Keratinocyte (primary cell): ENCODE results near the gene OSCAR. TPM values are rescaled to one million over a fixed set of nuclear protein-coding genes. Genes with fewer than 3 reads are reported as not detected.

Source experiments
- DNase-seq: peaks from one replicate; pipeline ENCODE4 v3.0.0-alpha.2; 2011; ENCODE audit warnings: low read depth, missing footprints, low spot score
- FAIRE-seq: peaks from 2 replicates; lab custom pipeline; 2011; peaks lifted over from hg19 to GRCh38; lab: Jason Lieb, UNC
- H2AFZ ChIP-seq: 2 replicates; pipeline ENCODE4 v1.6.0; 2012; ENCODE audit warnings: low read length, control low read depth, inconsistent platforms; ENCODE audit not compliant: control insufficient read depth
- H3K27ac ChIP-seq: 2 replicates; pipeline ENCODE4 v1.5.1; 2011; ENCODE audit warnings: low read length; ENCODE audit not compliant: control insufficient read depth, insufficient read depth
- H3K27me3 ChIP-seq: 3 replicates; pipeline ENCODE4 v1.6.0; 2011; ENCODE audit warnings: low read length; ENCODE audit not compliant: control insufficient read depth, insufficient read depth; ENCODE audit errors: extremely low read depth
- H3K36me3 ChIP-seq, 2 experiments: 2 replicates in 1 of 2; 3 replicates in 1 of 2; pipeline ENCODE4 v1.5.1; 2011; ENCODE audit warnings: low read length in 2 of 2, mild to moderate bottlenecking in 1 of 2; ENCODE audit not compliant: control insufficient read depth in 2 of 2, insufficient read depth in 2 of 2; ENCODE audit errors: extremely low read depth in 1 of 2
- H3K4me1 ChIP-seq: 3 replicates; pipeline ENCODE4 v1.5.1; 2011; ENCODE audit warnings: low read length; ENCODE audit not compliant: control insufficient read depth, insufficient read depth; ENCODE audit errors: extremely low read depth
- H3K4me2 ChIP-seq: 3 replicates; pipeline ENCODE4 v1.6.0; 2011; ENCODE audit warnings: low read depth, low read length; ENCODE audit not compliant: control insufficient read depth, insufficient read depth; ENCODE audit errors: extremely low read depth
- H3K4me3 ChIP-seq, 3 experiments: fragments of 200-600 bp in 1 of 3; sonication (generic) in 1 of 3; 2 replicates in 2 of 3; 3 replicates in 1 of 3; pipeline ENCODE4 v1.5.1; 2011 to 2016; ENCODE audit warnings: low read length in 3 of 3, mild to moderate bottlenecking in 3 of 3, control low read depth in 2 of 3, inconsistent platforms in 1 of 3, low read depth in 1 of 3, mixed read lengths in 1 of 3, mixed run types in 1 of 3, moderate library complexity in 1 of 3; ENCODE audit not compliant: control insufficient read depth in 2 of 3, insufficient read depth in 2 of 3; ENCODE audit errors: extremely low read depth in 1 of 3
- H3K79me2 ChIP-seq: 2 replicates; pipeline ENCODE4 v1.6.0; 2012; ENCODE audit warnings: low read length; ENCODE audit not compliant: control insufficient read depth, insufficient read depth
- H3K9ac ChIP-seq: 3 replicates; pipeline ENCODE4 v1.6.0; 2011; ENCODE audit warnings: low read length; ENCODE audit not compliant: control insufficient read depth, insufficient read depth; ENCODE audit errors: extremely low read depth
- H3K9me1 ChIP-seq: 3 replicates; pipeline ENCODE4 v1.6.0; 2011; ENCODE audit warnings: low read length; ENCODE audit not compliant: control insufficient read depth, insufficient read depth; ENCODE audit errors: extremely low read depth
- H3K9me3 ChIP-seq: 2 replicates; pipeline ENCODE4 v1.5.1; 2012; ENCODE audit warnings: low read depth, low read length; ENCODE audit not compliant: control insufficient read depth
- H4K20me1 ChIP-seq: 3 replicates; pipeline ENCODE4 v1.6.0; 2011; ENCODE audit warnings: low read length; ENCODE audit not compliant: control insufficient read depth, insufficient read depth; ENCODE audit errors: extremely low read depth
- EZH2 ChIP-seq: IDR thresholded peaks from one replicate; pipeline ENCODE4 v1.6.1; 2012; ENCODE audit warnings: inconsistent platforms, mild to moderate bottlenecking, low read length, moderate library complexity
- dilution Hi-C: fragments of 300-500 bp; cut with MboI; formaldehyde crosslinking; loops from one replicate; pipeline ENCODE4 v1.7.0; 2020; ENCODE audit warnings: low sequenced_read_pairs; ENCODE audit not compliant: extremely low pct_ligation_motif_present
- polyA plus RNA-seq, 5 experiments: library from polyadenylated mRNA; depleted of rRNA in 3 of 5; stranded (reverse) in 3 of 5; stranded (forward) in 1 of 5; unstranded in 1 of 5; fragments of >200 nt; gene quantifications; 1 replicate in 1 of 5; 2 replicates in 3 of 5; 3 replicates in 1 of 5; pipeline versions ENCODE4 v1.2.1 to v1.2.3, GENCODE V29; 2011 to 2012; ENCODE audit warnings: missing spikeins in 2 of 5, low read depth in 1 of 5, low replicate concordance in 1 of 5
- TF ChIP-seq, protein P1 (sequence below), 3 experiments: IDR thresholded peaks in 1 of 3; conservative IDR thresholded peaks in 1 of 3; optimal IDR thresholded peaks in 1 of 3; 2 replicates in 2 of 3; 3 replicates in 1 of 3; pipeline versions ENCODE3 to v1.5.1; 2011; ENCODE audit warnings: low read length in 3 of 3, mild to moderate bottlenecking in 3 of 3, moderate library complexity in 2 of 3, control low read depth in 1 of 3, inconsistent platforms in 1 of 3; ENCODE audit not compliant: insufficient read depth in 2 of 3; ENCODE audit errors: extremely low read depth in 1 of 3

OSCAR gene
- polyA plus RNA-seq, 1 donor (not counting 4 experiments of a cell fraction or from before 2014, with no cell fraction given): 0.14 TPM

DNA sequence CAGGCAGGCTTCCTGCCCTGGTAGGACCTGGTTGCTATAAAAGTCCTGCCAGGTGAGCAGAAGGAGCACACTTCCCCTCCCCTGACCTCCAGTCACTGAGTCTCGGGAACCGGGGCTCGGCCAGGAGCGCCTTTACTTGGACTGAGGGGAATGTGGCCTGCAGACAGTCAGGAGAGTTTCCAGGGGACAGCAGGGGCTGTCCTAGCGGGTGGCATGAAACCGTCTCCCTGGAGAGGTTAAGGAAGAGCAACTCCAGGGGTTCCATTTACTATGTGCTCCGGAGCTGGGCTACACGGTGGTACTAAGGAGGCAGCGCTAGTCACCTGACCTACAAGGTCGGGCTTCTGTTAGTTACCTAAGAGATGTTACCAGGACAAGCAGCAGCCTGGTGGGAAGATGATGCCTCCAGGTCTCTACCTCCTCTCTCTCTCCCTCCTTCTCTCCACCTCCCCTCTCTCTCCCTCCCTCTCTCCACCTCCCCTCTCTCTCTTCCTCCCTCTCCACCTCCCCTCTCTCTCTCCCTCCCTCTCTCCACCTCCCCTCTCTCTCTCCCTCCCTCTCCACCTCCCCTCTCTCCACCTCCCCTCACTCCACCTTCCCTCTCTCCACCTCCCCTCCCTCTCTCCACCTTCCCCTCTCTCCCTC is 32.8 kb upstream of the OSCAR start:
- Histone ChIP-seq H4K20me1 (no peaks in the 10 kb centered on the region), H3K36me3 (peaks cover 9 to 14% of the 10 kb centered on the region in 2 experiments), H3K9me1 (no peaks in the 10 kb centered on the region), H3K79me2 (peaks cover 5% of the 10 kb centered on the region), H3K9me3 (no peaks in the 10 kb centered on the region), H3K4me3 (no peak overlapping the region), H3K27ac (no peak overlapping the region), H3K4me2 (no peak overlapping the region), H3K4me1 (peaks cover 15% of the 10 kb centered on the region), H3K27me3 (no peaks in the 10 kb centered on the region), H3K9ac (no peak overlapping the region), H2AFZ (no peak overlapping the region)
- no peak for FAIRE-seq
- TF ChIP-seq, protein P1, sequence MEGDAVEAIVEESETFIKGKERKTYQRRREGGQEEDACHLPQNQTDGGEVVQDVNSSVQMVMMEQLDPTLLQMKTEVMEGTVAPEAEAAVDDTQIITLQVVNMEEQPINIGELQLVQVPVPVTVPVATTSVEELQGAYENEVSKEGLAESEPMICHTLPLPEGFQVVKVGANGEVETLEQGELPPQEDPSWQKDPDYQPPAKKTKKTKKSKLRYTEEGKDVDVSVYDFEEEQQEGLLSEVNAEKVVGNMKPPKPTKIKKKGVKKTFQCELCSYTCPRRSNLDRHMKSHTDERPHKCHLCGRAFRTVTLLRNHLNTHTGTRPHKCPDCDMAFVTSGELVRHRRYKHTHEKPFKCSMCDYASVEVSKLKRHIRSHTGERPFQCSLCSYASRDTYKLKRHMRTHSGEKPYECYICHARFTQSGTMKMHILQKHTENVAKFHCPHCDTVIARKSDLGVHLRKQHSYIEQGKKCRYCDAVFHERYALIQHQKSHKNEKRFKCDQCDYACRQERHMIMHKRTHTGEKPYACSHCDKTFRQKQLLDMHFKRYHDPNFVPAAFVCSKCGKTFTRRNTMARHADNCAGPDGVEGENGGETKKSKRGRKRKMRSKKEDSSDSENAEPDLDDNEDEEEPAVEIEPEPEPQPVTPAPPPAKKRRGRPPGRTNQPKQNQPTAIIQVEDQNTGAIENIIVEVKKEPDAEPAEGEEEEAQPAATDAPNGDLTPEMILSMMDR (optimal IDR thresholded peaks at IDR 0.05 in 1 of 3, IDR thresholded peaks at IDR 0.05 in 1 of 3, conservative IDR thresholded peaks at IDR 0.05 in 1 of 3; ENCODE audit: extremely low read depth in 1 of 3, insufficient read depth in 2 of 3, low read length in 3 of 3): no peak
- TF ChIP-seq EZH2: no peak
- dilution Hi-C loops: no loop called here
- DNase-seq: no peak

DNA sequence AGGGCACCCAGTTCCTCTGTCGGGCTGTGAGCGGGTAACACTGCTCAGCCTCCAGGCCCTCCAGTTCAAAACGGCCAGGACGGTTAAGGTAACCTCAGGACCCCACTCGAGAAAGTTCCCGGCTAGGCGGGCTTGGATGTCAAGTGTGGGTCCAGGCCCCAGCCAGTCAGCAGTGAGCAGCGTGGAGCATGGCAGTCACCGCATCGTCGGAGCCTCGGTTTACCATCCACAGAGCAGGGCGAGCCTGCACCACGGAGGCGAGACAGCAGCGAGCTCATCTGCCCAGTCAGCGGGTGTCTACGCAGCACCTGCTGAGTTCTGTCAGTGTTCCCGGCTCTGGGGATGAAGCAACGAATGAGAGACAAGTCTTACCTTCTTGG is 29.0 kb upstream of the OSCAR start:
- no peak overlapping the region for H3K4me2 ChIP-seq
- H2AFZ ChIP-seq: no peak overlapping the region
- no peaks in the 10 kb centered on the region for H3K9me1 ChIP-seq
- FAIRE-seq (no peak), DNase-seq (no peak)
- peaks cover 23 to 26% of the 10 kb centered on the region in 2 experiments for H3K36me3 ChIP-seq
- peaks cover 4% of the 10 kb centered on the region for H3K4me1 ChIP-seq
- no peak overlapping the region for H3K27ac ChIP-seq
- H3K4me3 ChIP-seq: no peak overlapping the region
- no peak overlapping the region for H3K9ac ChIP-seq
- dilution Hi-C loops: no loop called here
- TF ChIP-seq, protein P1 (optimal IDR thresholded peaks at IDR 0.05 in 1 of 3, IDR thresholded peaks at IDR 0.05 in 1 of 3, conservative IDR thresholded peaks at IDR 0.05 in 1 of 3; ENCODE audit: extremely low read depth in 1 of 3, insufficient read depth in 2 of 3, low read length in 3 of 3): no peak
- no peak for TF ChIP-seq EZH2
- no peaks in the 10 kb centered on the region for H4K20me1 ChIP-seq
- H3K27me3 ChIP-seq: no peaks in the 10 kb centered on the region
- H3K9me3 ChIP-seq: no peaks in the 10 kb centered on the region
- no peaks in the 10 kb centered on the region for H3K79me2 ChIP-seq
